Epithelial cell of proximal tubule (primary cell): Measurements from ENCODE around the gene SIK3. TPM values are rescaled to one million over a fixed set of nuclear protein-coding genes. Genes with fewer than 3 reads are reported as not detected.
A peak's percentile ranks its signal among the peaks of the same experiment; 100 is the strongest.

ENCODE experiments used
- DNase-seq: peaks from one replicate; pipeline ENCODE4 v3.0.0-alpha.2; 2011; ENCODE audit warnings: low read depth
- H3K4me3 ChIP-seq: 2 replicates; pipeline ENCODE4 v1.5.1; 2011; ENCODE audit warnings: low read depth, mild to moderate bottlenecking, low read length
- CTCF ChIP-seq: conservative IDR thresholded peaks from 2 replicates; pipeline ENCODE4 v1.5.1; 2012; ENCODE audit warnings: low read depth, mild to moderate bottlenecking, low read length
- total RNA-seq: library from RNA; depleted of rRNA; stranded (reverse); fragments of >200 nt; gene quantifications from 2 replicates; pipeline ENCODE4 v1.2.3, GENCODE V29; 2015

The SIK3 gene
- total RNA-seq, 1 donor from 2014 or later: 17.6 TPM

- DNase-seq: no peak
- no peak overlapping the region for H3K4me3 ChIP-seq
- TF ChIP-seq CTCF: peak; percentile 4
These were observed 16.3 kb downstream of the SIK3 start for GRCh38 chr11:117081908-117082307.

GRCh38 chr11:117080370-117080769 is 17.9 kb downstream of the SIK3 start:
- TF ChIP-seq CTCF: no peak
- DNase-seq: no peak
- no peak overlapping the region for H3K4me3 ChIP-seq

- TF ChIP-seq CTCF: no peak
- no peak for DNase-seq
- H3K4me3 ChIP-seq: no peak overlapping the region
These were observed 21.1 kb downstream of the SIK3 start for GRCh38 chr11:117076941-117077691.

- TF ChIP-seq CTCF: no peak
- H3K4me3 ChIP-seq: no peak overlapping the region
- no peak for DNase-seq
These were observed 23.0 kb downstream of the SIK3 start for GRCh38 chr11:117075186-117075585.

GRCh38 chr11:117074119-117074518 is 24.1 kb downstream of the SIK3 start:
- no peak for TF ChIP-seq CTCF
- H3K4me3 ChIP-seq: no peak overlapping the region
- DNase-seq: no peak

- TF ChIP-seq CTCF: no peak
- DNase-seq: no peak
- H3K4me3 ChIP-seq: no peak overlapping the region
These were observed 24.7 kb downstream of the SIK3 start for GRCh38 chr11:117073539-117073938.
